HCT116 (cell line): Measurements from ENCODE around the gene MFN1.

Source experiments
- EGR1 ChIP-seq: IDR thresholded peaks from 2 replicates; pipeline ENCODE4 v1.6.1; 2012; ENCODE audit warnings: low read depth
- EZH2 ChIP-seq: fragments of 200-600 bp; sonication (generic); IDR thresholded peaks from 2 replicates; pipeline ENCODE4 v1.6.1; 2017; ENCODE audit warnings: antibody characterized with exemption, mixed run types
- EZH2phosphoT487 ChIP-seq: fragments of 200-600 bp; IDR thresholded peaks from 2 replicates; pipeline ENCODE4 v1.6.1; 2018; ENCODE audit warnings: antibody characterized with exemption, borderline replicate concordance
- FOSL1 ChIP-seq: IDR thresholded peaks from 2 replicates; pipeline ENCODE4 v1.6.1; 2012; ENCODE audit warnings: low read depth
- POLR2A ChIP-seq: IDR thresholded peaks from 2 replicates; pipeline ENCODE4 v1.7.0; 2011; ENCODE audit warnings: borderline replicate concordance; ENCODE audit not compliant: insufficient read depth, insufficient read length; ENCODE audit errors: extremely low read depth
- POLR2AphosphoS5 ChIP-seq: IDR thresholded peaks from 2 replicates; pipeline ENCODE4 v1.6.1; 2011; ENCODE audit warnings: mild to moderate bottlenecking, low read depth, low read length, moderate library complexity
- SP1 ChIP-seq: IDR thresholded peaks from 2 replicates; pipeline ENCODE4 v1.6.1; 2012; ENCODE audit warnings: low read depth
- TCF7L2 ChIP-seq: IDR thresholded peaks from 2 replicates; pipeline ENCODE4 v1.7.0; 2011; ENCODE audit warnings: borderline replicate concordance, inconsistent platforms; ENCODE audit not compliant: insufficient read depth, insufficient read length; ENCODE audit errors: extremely low read depth
- YY1 ChIP-seq: IDR thresholded peaks from 2 replicates; pipeline ENCODE4 v1.6.1; 2011; ENCODE audit warnings: low read length, low read depth, moderate library complexity, mild to moderate bottlenecking; ENCODE audit not compliant: insufficient replicate concordance; ENCODE audit errors: extremely low read depth
- ZFX ChIP-seq: fragments of 450-650 bp; IDR thresholded peaks from 2 replicates; pipeline ENCODE4 v1.6.1; 2017
- ZNF274 ChIP-seq: fragments of 200-500 bp; sonication (Bioruptor generic); IDR thresholded peaks from 2 replicates; pipeline ENCODE4 v1.6.1; 2014; ENCODE audit warnings: mild to moderate bottlenecking, low read depth, low read length, inconsistent platforms
- TF ChIP-seq, protein P1 (sequence below), 3 experiments: fragments of 200-600 bp in 1 of 3; sonication (generic) in 1 of 3; IDR thresholded peaks in 2 of 3; conservative IDR thresholded peaks in 1 of 3; 2 replicates each; pipeline ENCODE4 v1.5.1; 2012 to 2017; ENCODE audit warnings: low read depth in 2 of 3, low read length in 2 of 3, antibody characterized with exemption in 1 of 3, borderline replicate concordance in 1 of 3, control low read depth in 1 of 3, mild to moderate bottlenecking in 1 of 3, mixed read lengths in 1 of 3, mixed run types in 1 of 3, moderate library complexity in 1 of 3; ENCODE audit not compliant: insufficient read depth in 1 of 3
- TF ChIP-seq, protein P2 (sequence below): IDR thresholded peaks from 2 replicates; pipeline ENCODE4 v1.6.1; 2012
- TF ChIP-seq, protein P3 (sequence below): IDR thresholded peaks from 2 replicates; pipeline ENCODE4 v1.6.1; 2012; ENCODE audit warnings: low read depth

DNA sequence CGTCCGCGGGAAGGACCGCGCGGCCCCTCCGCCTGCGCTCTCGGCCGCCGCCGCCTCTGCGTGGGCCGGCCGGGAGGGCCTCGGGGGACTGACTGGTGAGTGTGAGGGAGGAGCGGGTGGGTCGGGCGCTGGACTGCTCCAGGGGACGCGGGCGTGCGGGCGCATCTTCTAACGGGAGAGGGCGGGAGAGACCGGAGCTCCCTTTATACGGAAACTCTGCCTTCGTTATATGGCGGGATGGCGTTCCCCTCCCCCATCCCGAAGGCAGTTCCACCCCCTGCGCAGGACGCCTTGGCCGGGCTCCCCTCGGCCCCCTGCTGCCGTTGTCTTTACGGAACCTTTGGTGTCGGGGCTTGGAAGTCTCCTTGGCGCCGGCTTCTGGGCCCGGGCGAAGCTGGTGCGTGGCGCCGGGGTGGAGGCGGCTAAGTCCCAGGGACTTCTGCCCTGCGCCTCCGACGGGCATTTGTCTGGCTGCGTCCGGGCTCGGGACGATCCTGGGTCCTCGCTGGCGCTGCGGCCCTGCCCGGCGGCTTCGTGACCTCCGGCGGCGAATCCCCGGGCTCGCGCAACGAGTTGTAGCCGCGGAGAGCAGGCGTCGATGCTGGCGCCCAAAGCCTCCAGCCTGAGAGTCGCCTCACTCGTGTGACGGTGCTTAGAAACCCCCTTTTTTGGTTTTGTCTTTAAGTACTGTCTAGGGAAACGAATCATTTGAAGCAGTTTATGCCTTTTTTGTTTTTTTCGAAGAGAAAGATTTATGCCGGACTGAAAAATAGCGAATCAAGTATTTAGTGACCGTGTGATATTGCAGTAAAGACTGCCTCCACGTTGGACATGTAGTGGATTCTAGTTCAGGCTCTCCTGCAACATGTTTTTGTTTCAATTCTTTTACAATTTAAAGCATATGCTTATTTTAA, 24.1 kb upstream of the MFN1 start:
- TF ChIP-seq, protein P1, sequence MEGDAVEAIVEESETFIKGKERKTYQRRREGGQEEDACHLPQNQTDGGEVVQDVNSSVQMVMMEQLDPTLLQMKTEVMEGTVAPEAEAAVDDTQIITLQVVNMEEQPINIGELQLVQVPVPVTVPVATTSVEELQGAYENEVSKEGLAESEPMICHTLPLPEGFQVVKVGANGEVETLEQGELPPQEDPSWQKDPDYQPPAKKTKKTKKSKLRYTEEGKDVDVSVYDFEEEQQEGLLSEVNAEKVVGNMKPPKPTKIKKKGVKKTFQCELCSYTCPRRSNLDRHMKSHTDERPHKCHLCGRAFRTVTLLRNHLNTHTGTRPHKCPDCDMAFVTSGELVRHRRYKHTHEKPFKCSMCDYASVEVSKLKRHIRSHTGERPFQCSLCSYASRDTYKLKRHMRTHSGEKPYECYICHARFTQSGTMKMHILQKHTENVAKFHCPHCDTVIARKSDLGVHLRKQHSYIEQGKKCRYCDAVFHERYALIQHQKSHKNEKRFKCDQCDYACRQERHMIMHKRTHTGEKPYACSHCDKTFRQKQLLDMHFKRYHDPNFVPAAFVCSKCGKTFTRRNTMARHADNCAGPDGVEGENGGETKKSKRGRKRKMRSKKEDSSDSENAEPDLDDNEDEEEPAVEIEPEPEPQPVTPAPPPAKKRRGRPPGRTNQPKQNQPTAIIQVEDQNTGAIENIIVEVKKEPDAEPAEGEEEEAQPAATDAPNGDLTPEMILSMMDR (IDR thresholded peaks at IDR 0.05 in 2 of 3, conservative IDR thresholded peaks at IDR 0.05 in 1 of 3; ENCODE audit: borderline replicate concordance in 1 of 3, insufficient read depth in 1 of 3, low read depth in 2 of 3, low read length in 2 of 3): no peak
- TF ChIP-seq, protein P2, sequence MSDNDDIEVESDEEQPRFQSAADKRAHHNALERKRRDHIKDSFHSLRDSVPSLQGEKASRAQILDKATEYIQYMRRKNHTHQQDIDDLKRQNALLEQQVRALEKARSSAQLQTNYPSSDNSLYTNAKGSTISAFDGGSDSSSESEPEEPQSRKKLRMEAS: peak; percentile 58; the same call in 1 of the 2 replicates
- TF ChIP-seq POLR2AphosphoS5 (no peak), POLR2A (no peak), SP1 (no peak), ZNF274 (no peak), EGR1 (peak; percentile 43; the same call in 1 of the 2 replicates), FOSL1 (no peak), TCF7L2 (peak; percentile 82), YY1 (no peak), ZFX (peak; percentile 97), EZH2 (no peak), EZH2phosphoT487 (no peak)
- TF ChIP-seq, protein P3, sequence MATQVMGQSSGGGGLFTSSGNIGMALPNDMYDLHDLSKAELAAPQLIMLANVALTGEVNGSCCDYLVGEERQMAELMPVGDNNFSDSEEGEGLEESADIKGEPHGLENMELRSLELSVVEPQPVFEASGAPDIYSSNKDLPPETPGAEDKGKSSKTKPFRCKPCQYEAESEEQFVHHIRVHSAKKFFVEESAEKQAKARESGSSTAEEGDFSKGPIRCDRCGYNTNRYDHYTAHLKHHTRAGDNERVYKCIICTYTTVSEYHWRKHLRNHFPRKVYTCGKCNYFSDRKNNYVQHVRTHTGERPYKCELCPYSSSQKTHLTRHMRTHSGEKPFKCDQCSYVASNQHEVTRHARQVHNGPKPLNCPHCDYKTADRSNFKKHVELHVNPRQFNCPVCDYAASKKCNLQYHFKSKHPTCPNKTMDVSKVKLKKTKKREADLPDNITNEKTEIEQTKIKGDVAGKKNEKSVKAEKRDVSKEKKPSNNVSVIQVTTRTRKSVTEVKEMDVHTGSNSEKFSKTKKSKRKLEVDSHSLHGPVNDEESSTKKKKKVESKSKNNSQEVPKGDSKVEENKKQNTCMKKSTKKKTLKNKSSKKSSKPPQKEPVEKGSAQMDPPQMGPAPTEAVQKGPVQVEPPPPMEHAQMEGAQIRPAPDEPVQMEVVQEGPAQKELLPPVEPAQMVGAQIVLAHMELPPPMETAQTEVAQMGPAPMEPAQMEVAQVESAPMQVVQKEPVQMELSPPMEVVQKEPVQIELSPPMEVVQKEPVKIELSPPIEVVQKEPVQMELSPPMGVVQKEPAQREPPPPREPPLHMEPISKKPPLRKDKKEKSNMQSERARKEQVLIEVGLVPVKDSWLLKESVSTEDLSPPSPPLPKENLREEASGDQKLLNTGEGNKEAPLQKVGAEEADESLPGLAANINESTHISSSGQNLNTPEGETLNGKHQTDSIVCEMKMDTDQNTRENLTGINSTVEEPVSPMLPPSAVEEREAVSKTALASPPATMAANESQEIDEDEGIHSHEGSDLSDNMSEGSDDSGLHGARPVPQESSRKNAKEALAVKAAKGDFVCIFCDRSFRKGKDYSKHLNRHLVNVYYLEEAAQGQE: no peak
